Lower lobe of right lung (tissue), 2 donors: ENCODE measurements around the gene IFNA10. TPM values are rescaled to one million over a fixed set of nuclear protein-coding genes. Genes with fewer than 3 reads are reported as not detected.
A peak's percentile ranks its signal among the peaks of the same experiment; 100 is the strongest.
"Not testable (repeated sequence)": the region's sequence is repeated elsewhere in the genome, so short reads cannot be mapped to it uniquely, and the experiment has no call there.

Source experiments
- ATAC-seq, 2 donors: fragments of 200-7000 bp; cut with Tn5 transposase; one replicate each; pipeline ENCODE4 v1.9.1; 2020 to 2022; ENCODE audit warnings: mild to moderate bottlenecking in 2 of 2, moderate library complexity in 2 of 2
- DNase-seq: peaks from one replicate; pipeline ENCODE4 v3.0.0-alpha.2; 2020
- H3K27ac ChIP-seq: fragments of 200-600 bp; one replicate; pipeline ENCODE4 v1.8.0; 2022
- H3K27me3 ChIP-seq: fragments of 200-600 bp; one replicate; pipeline ENCODE4 v1.8.0; 2022; ENCODE audit warnings: low read depth
- H3K36me3 ChIP-seq: fragments of 200-600 bp; one replicate; pipeline ENCODE4 v1.8.0; 2022; ENCODE audit warnings: mild to moderate bottlenecking
- H3K4me1 ChIP-seq: fragments of 200-600 bp; one replicate; pipeline ENCODE4 v1.8.0; 2022
- H3K4me3 ChIP-seq: fragments of 200-600 bp; one replicate; pipeline ENCODE4 v1.8.0; 2022; ENCODE audit warnings: mild to moderate bottlenecking
- H3K9me3 ChIP-seq: fragments of 200-600 bp; one replicate; pipeline ENCODE4 v1.8.0; 2022
- intact Hi-C: fragments of 100-400 bp; cut with DNase I; formaldehyde crosslinking; loops from one replicate; pipeline ENCODE4 v1.11.0; 2022
- total RNA-seq: library from RNA; stranded (reverse); fragmentation: NEBNext Ultra II Directional; extraction: Animal tissue kit (Norgen Biotek cat#: 25700); gene quantifications from one replicate; pipeline ENCODE4 v1.2.1, GENCODE V29; 2021
- TF ChIP-seq, protein P1 (sequence below): fragments of 200-600 bp; IDR thresholded peaks from one replicate; pipeline ENCODE4 v1.8.0; 2022; ENCODE audit warnings: antibody characterized with exemption, mild to moderate bottlenecking
- donor health status: DM: no; HTN: yes; CAD: no; lungs with severe emphysema.

Gene IFNA10
- total RNA-seq, 1 donor from 2014 or later: not detected

DNA sequence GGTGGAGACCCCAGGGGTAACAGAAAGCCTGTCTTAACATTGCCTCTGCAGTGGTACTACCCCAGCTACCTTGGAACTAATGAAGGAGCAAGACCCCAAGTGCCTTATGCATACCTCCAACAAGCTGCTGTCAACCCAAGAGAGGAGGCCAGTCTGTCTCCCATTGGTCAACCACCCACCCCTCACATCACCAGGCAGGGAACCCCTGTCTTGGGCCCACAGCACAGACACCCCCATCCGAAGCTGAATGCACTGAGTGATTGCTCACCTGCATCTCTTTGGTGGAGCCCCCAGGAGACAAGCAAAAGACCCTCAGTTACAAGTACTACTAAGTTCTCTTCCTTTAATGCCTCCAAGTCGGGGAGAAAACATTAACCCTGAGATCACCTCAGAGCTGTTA lies 5.2 kb upstream of the IFNA10 start:
- H3K4me1 ChIP-seq, H3K27ac ChIP-seq, H3K27me3 ChIP-seq, H3K36me3 ChIP-seq, DNase-seq, H3K4me3 ChIP-seq, H3K9me3 ChIP-seq, intact Hi-C loops: not testable (repeated sequence)
- peak in 1 of 2 donors; percentile 29 for ATAC-seq

DNA sequence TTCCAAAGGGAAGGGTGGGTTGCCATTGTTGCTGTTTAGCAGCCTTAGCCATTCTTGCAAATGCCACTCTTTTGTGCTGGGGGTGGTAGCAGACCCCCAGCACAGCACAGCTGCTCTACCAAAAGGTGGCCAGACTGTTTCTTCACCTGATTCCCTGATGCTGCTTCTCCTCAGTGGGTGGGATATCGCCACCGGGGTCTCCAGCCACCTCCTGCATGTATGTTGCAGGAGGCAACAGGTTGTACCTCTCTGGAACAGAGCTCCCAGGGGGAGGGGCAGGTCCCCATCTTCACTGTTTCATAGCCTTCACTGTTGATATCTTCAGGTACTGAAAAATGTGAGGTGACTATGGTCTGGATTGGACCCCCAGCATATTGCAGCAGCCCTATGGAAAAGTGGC lies 3.8 kb upstream of the IFNA10 start:
- intact Hi-C loops, DNase-seq: not testable (repeated sequence)

DNA sequence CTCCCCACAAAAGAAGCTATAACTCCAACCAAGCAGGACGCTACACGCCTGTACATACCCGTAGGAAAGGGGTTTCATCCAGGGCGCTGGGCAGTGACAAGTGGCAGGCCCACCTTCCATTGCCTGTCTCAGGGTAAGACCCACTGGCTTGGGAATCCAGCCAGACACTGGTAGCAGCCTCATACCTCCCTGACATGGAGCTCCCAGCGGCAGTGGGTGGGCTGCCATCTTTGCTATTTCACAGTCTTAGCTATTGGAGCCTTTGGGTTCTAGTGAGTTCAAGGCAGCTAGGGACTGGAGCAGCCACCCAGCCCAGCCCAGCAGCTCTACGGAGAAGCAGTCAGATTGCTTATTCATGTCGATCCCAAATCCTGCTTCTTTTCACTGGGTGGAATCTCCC lies 3.4 kb upstream of the IFNA10 start:
- H3K36me3 ChIP-seq: no peaks in the 10 kb centered on the region
- DNase-seq: no peak
- H3K9me3 ChIP-seq: no peaks in the 10 kb centered on the region
- H3K27ac ChIP-seq: no peak overlapping the region
- ATAC-seq: no peak
- no peaks in the 10 kb centered on the region for H3K4me1 ChIP-seq
- intact Hi-C loops: no loop called here
- H3K27me3 ChIP-seq: no peaks in the 10 kb centered on the region
- TF ChIP-seq, protein P1, sequence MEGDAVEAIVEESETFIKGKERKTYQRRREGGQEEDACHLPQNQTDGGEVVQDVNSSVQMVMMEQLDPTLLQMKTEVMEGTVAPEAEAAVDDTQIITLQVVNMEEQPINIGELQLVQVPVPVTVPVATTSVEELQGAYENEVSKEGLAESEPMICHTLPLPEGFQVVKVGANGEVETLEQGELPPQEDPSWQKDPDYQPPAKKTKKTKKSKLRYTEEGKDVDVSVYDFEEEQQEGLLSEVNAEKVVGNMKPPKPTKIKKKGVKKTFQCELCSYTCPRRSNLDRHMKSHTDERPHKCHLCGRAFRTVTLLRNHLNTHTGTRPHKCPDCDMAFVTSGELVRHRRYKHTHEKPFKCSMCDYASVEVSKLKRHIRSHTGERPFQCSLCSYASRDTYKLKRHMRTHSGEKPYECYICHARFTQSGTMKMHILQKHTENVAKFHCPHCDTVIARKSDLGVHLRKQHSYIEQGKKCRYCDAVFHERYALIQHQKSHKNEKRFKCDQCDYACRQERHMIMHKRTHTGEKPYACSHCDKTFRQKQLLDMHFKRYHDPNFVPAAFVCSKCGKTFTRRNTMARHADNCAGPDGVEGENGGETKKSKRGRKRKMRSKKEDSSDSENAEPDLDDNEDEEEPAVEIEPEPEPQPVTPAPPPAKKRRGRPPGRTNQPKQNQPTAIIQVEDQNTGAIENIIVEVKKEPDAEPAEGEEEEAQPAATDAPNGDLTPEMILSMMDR: no peak
- no peak overlapping the region for H3K4me3 ChIP-seq

More for the DNA sequence above, 3.8 kb upstream of the IFNA10 start:
- H3K4me3 ChIP-seq, H3K36me3 ChIP-seq, ATAC-seq, H3K4me1 ChIP-seq, H3K27ac ChIP-seq, H3K27me3 ChIP-seq, H3K9me3 ChIP-seq: not testable (repeated sequence)

DNA sequence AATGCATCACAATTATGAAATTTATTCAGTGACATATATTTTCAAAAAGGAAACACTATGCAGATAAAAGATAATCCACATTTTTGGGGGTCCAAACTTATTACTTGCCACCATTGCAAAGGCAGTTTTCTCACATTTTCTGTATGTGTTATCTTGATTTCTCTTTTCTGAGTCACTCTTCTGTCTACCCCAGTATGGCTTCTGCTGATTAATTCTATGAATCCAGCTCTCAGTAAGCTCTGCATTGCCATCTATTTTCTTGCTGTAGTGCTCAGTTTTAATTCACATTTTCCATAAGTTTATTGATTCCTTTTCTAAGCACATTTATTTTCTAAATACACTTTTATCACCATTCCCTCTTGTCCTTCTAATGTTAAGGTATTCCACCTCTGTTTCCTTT lies 1.7 kb downstream of the IFNA10 start:
- Histone ChIP-seq H3K4me3 (no peak overlapping the region), H3K27me3 (no peaks in the 10 kb centered on the region), H3K9me3 (no peaks in the 10 kb centered on the region), H3K4me1 (no peaks in the 10 kb centered on the region), H3K27ac (no peak overlapping the region), H3K36me3 (no peaks in the 10 kb centered on the region)
- intact Hi-C loops: no loop called here
- DNase-seq (no peak), ATAC-seq (no peak)
- TF ChIP-seq, protein P1: no peak

DNA sequence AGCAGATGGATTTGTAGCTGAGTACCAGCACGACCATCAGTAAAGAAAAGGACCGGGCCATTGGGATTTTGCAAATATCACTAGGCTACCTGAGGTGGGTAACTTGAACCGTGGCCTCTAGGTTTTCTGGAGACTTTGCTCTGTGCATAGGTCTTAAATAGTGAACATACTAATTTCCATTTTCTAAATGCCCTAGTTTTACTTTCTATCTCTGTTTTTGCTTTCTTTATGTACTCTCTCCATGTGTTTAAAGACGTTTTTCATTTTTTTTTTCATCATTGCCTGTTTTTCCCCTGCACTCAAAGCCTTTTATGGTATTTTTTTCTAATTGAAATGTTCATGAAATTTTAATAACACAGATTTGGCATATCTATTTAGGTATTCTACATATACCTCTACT lies 4.8 kb downstream of the IFNA10 start, which contains the start of gene IFNA7:
IFNA7 (minus strand) TSS at position 101 of the 400 bp plus-strand sequence; CDS start at position 61, 40 bp downstream.
- H3K27ac ChIP-seq, H3K4me1 ChIP-seq, ATAC-seq, H3K9me3 ChIP-seq, H3K36me3 ChIP-seq, H3K4me3 ChIP-seq, H3K27me3 ChIP-seq, intact Hi-C loops, DNase-seq: not testable (repeated sequence)

DNA sequence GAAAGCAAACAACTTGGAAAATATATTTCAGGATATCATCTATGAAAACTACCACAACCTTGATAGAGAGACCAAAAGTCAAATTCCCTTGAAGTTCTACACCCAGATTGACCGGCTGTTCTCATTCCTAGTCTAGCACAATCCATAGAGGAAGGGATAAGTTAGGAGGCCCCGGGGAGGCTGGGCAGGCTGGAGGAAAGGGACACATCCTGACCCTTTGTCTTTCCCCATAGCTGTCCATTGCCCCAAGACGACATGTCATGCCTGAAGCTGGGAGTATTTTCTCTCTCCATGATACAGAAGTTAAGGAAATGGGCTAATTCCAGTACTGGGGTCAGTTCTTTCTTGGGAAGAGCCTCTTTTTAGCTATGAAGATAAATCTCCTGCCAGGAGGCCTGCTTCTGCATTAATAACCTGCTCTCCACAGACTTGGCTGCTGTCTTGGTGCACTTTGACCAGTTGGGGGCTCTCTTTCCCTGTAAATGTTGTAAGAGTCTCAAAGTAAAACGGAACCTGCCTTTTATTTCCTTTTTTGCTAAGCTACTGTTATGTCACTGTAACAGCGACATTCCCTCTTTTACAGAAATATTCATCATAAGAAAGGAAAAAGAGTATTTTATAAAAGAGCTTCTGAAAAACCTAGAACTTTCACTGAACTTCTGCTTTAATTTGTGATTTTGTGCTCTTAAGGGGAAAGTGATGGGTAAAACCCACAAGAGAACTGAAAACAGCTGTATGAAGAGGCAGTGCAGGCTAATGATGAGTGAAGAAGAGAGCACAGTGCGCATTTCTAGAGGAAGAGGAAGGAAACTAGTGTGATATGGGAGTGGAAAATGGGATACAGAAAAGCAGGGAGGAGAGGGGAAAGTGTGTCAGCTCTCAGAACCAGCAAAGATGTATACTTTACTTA lies 11.8 kb downstream of the IFNA10 start:
- H3K27me3 ChIP-seq, H3K4me3 ChIP-seq, H3K27ac ChIP-seq, intact Hi-C loops, H3K36me3 ChIP-seq, H3K4me1 ChIP-seq, H3K9me3 ChIP-seq, DNase-seq: not testable (repeated sequence)
- TF ChIP-seq, protein P1: peak; percentile 63
- ATAC-seq: peak; percentile 84 to 86

DNA sequence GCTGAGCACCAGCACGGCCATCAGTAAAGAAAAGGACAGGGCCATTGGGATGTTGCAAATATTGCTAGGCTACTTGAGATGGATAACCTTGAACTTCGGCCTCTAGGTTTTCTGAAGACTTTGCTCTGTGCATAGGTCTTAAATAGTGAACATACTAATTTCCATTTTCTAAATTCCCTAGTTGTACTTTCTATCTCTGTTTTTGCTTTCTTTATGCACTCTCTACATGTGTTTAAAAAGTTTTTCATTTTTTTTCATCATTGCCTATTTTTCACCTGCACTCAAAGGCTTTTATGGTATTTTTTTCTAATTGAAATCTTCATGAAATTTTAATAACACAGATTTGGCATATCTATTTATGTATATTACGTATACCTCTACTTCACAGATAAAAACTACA lies 19.5 kb downstream of the IFNA10 start, which contains the start of gene IFNA4:
IFNA4 (minus strand) TSS at position 101 of the 400 bp plus-strand sequence; CDS start at position 45, 56 bp downstream.
- H3K27ac ChIP-seq, intact Hi-C loops, H3K4me3 ChIP-seq, H3K36me3 ChIP-seq, H3K9me3 ChIP-seq, H3K27me3 ChIP-seq, ATAC-seq, H3K4me1 ChIP-seq, DNase-seq: not testable (repeated sequence)
